ENCODE results near the gene XPO6. TPM values are rescaled to one million over a fixed set of nuclear protein-coding genes. Genes with fewer than 3 reads are reported as not detected.

Gene XPO6
- total RNA-seq, 1 experiment from 2014 or later, result 124 TPM

DNA sequence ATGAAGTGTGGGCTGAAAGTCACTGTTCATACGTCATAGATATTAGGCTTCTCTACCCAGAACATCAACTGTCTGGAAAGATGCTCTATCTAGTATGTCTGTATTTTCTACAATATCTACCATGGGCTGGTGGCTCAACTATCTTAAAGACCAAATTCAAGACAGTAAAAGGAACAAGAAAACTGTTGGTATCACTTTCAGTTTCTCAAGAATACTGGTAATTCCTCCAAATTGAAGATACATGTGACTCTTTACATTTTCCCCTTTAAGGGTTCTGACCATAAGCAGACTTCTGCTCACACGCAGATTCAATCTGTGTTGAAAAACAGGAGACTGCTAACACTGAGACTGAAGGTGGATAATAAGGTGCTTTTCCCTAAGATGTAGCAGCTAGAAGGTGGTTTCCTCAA, 24.2 kb downstream of the XPO6 start:
- Histone ChIP-seq H2BK120ac (ENCODE audit: low read depth, low read length, poor library complexity, severe bottlenecking) (no peak overlapping the region), H4K91ac (ENCODE audit: insufficient read length, low read depth, low read length) (no peak overlapping the region), H3K79me1 (ENCODE audit: insufficient read depth, low read depth, low read length, poor library complexity, severe bottlenecking) (peaks cover 2% of the 10 kb centered on the region), H4K8ac (replicated peaks; ENCODE audit: insufficient read length, low read depth, low read length) (no peak overlapping the region), H2AK5ac (ENCODE audit: insufficient read length, low read length) (no peak overlapping the region), H3T11ph (ENCODE audit: low read length) (no peak overlapping the region), H3K14ac (ENCODE audit: insufficient read depth, low read length) (no peak overlapping the region), H3K9me3 (ENCODE audit: control insufficient read depth, low read depth, low read length) (no peaks in the 10 kb centered on the region), H3K18ac (ENCODE audit: insufficient read length, low read depth, low read length) (no peak overlapping the region), H3K9ac (ENCODE audit: extremely low read depth, insufficient read length, low read length) (no peak overlapping the region), H3K4me2 (ENCODE audit: insufficient read depth, insufficient read length, low read length) (no peak overlapping the region), H3K4ac (ENCODE audit: low read depth, low read length) (no peak overlapping the region), H3K27ac (ENCODE audit: insufficient read length, low read depth, low read length) (no peak overlapping the region), H2BK15ac (ENCODE audit: low read depth, low read length) (no peak overlapping the region), H3K23ac (ENCODE audit: insufficient read length, low read depth, low read length) (no peak overlapping the region), H2BK5ac (ENCODE audit: insufficient read length, low read length) (no peak overlapping the region), H3K23me2 (ENCODE audit: insufficient read length, low read depth, low read length, poor library complexity, severe bottlenecking) (no peaks in the 10 kb centered on the region), H4K5ac (ENCODE audit: insufficient read length, low read depth, low read length) (no peak overlapping the region), H3K27me3 (ENCODE audit: insufficient read depth, low read length) (no peaks in the 10 kb centered on the region), H2BK20ac (ENCODE audit: low read depth, low read length, poor library complexity, severe bottlenecking) (no peak overlapping the region), H3K4me1 (ENCODE audit: insufficient read depth, low read length) (peaks cover 4% of the 10 kb centered on the region), H2BK12ac (ENCODE audit: insufficient read length, low read depth, low read length) (no peak overlapping the region), H4K20me1 (ENCODE audit: control insufficient read depth, insufficient read depth, insufficient read length) (no peaks in the 10 kb centered on the region), H3K56ac (ENCODE audit: insufficient read length, low read depth, low read length) (no peak overlapping the region), H3K79me2 (ENCODE audit: insufficient read depth, low read length) (peaks cover 33% of the 10 kb centered on the region; the same call in 1 of the 2 replicates), H2AFZ (ENCODE audit: low read length) (no peak overlapping the region)
- Mint-ChIP-seq H3K27me3 (ENCODE audit: low read depth) (no peaks in the 10 kb centered on the region), H3K4me1 (peaks cover 21 to 24% of the 10 kb centered on the region in 2 experiments), H3K36me3 (ENCODE audit: insufficient read depth in 1 of 3, low read depth in 3 of 3) (peaks cover 6 to 10% (median 9%) of the 10 kb centered on the region in 3 experiments), H3K9me3 (peaks cover 0 to 5% of the 10 kb centered on the region in 2 experiments; a peak in 3 of 5 replicates), H3K27ac (no peak overlapping the region), H3K4me3 (no peak overlapping the region)
- WGBS (ENCODE audit: extremely low coverage, insufficient read length, low lambda C conversion rate), result no CpG with 5 or more reads among the region's 2 CpGs
- no peak for TF ChIP-seq CTCF (conservative IDR thresholded peaks at IDR 0.05)
- no peak for DNase-seq

Measured in H9 (cell line).